Measurements from ENCODE around the gene HECTD4.
"Not testable (repeated sequence)": the region's sequence is repeated elsewhere in the genome, so short reads cannot be mapped to it uniquely, and the experiment has no call there.

The HECTD4 gene

GRCh38 chr12:112381883-112382796, at the start of gene HECTD4:
HECTD4 (minus strand) TSS chr12:112382431; CDS start chr12:112382128, 303 bp downstream.
- DNase-seq (ENCODE audit: low read depth), result peak; percentile 88

- DNase-seq (ENCODE audit: low read depth), result no peak
Observed at GRCh38 chr12:112431965-112432364, 49.7 kb upstream of the HECTD4 start.

- no peak for DNase-seq (ENCODE audit: low read depth)
Observed at GRCh38 chr12:112430929-112431328, 48.7 kb upstream of the HECTD4 start.

- DNase-seq (ENCODE audit: low read depth), result no peak
Observed at GRCh38 chr12:112427760-112428159, 45.5 kb upstream of the HECTD4 start.

- DNase-seq (ENCODE audit: low read depth), result no peak
Observed at GRCh38 chr12:112425582-112426382, 43.6 kb upstream of the HECTD4 start.

- DNase-seq (ENCODE audit: low read depth), result no peak
Observed at GRCh38 chr12:112424126-112424525, 41.9 kb upstream of the HECTD4 start.

- no peak for DNase-seq (ENCODE audit: low read depth)
Observed at GRCh38 chr12:112422531-112422930, 40.3 kb upstream of the HECTD4 start.

- no peak for DNase-seq (ENCODE audit: low read depth)
Observed at GRCh38 chr12:112421363-112421762, 39.1 kb upstream of the HECTD4 start.

- no peak for DNase-seq (ENCODE audit: low read depth)
Observed at GRCh38 chr12:112420740-112421139, 38.5 kb upstream of the HECTD4 start.

GRCh38 chr12:112419297-112420133, 37.3 kb upstream of the HECTD4 start:
- no peak for DNase-seq (ENCODE audit: low read depth)

GRCh38 chr12:112418608-112419296, 36.5 kb upstream of the HECTD4 start, which contains the start of gene PTPN11:
PTPN11 (plus strand) TSS chr12:112418947; CDS start chr12:112419112, 165 bp downstream.
- DNase-seq (ENCODE audit: low read depth), result peak; percentile 89

- no peak for DNase-seq (ENCODE audit: low read depth)
Observed at GRCh38 chr12:112418273-112418607, 36.0 kb upstream of the HECTD4 start.

GRCh38 chr12:112415457-112415856, 33.2 kb upstream of the HECTD4 start:
- DNase-seq (ENCODE audit: low read depth), result not testable (repeated sequence)

- no peak for DNase-seq (ENCODE audit: low read depth)
Observed at GRCh38 chr12:112413855-112414625, 31.8 kb upstream of the HECTD4 start.

GRCh38 chr12:112409906-112410244, 27.6 kb upstream of the HECTD4 start:
- no peak for DNase-seq (ENCODE audit: low read depth)

GRCh38 chr12:112409064-112409905, 27.1 kb upstream of the HECTD4 start, which contains the start of gene RPL6:
RPL6 (minus strand) TSS chr12:112409605; CDS start chr12:112408656, 949 bp downstream.
- peak; percentile 56 for DNase-seq (ENCODE audit: low read depth)

- no peak for DNase-seq (ENCODE audit: low read depth)
Observed at GRCh38 chr12:112408621-112409020, 26.4 kb upstream of the HECTD4 start.

- DNase-seq (ENCODE audit: low read depth), result not testable (repeated sequence)
Observed at GRCh38 chr12:112407683-112408082, 25.5 kb upstream of the HECTD4 start.

Data from stimulated activated CD8-positive, alpha-beta memory T cell treated with anti-CD3 and anti-CD28 coated beads, Interleukin-12 subunit alpha, Interleukin-12 subunit beta, amount 100 ng/mL, for 4 hours (primary cell).